ENCODE measurements around the gene RBM33. TPM values are rescaled to one million over a fixed set of nuclear protein-coding genes. Genes with fewer than 3 reads are reported as not detected.
"Not testable (repeated sequence)": the region's sequence is repeated elsewhere in the genome, so short reads cannot be mapped to it uniquely, and the experiment has no call there.

RBM33 gene
- total RNA-seq, 2 donors from 2014 or later, result 56.9 to 60.2 TPM

DNA sequence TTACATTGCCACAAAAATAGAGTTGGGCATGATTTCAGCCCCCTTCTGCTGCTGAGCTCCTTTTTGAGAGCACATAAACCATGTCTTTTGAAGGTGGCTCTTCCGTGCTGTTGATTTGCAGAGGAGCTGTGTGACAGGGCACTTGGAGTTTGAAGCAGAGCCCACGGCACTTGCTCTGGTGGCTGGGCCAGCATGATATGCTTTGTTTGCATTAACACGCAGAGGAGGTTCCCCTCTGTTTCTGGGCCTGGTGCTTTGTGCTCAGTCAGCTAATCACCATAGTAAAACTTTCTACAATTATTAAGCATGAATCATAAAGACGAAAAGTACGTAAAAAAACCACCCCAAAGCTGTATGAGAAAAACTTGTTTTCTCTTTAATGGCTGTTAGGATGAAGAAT, 40.1 kb downstream of the RBM33 start:
- no peak overlapping the region for H3K9ac ChIP-seq (ENCODE audit: low read depth in 2 of 2, low read length in 2 of 2)
- H3K9me3 ChIP-seq, result no peaks in the 10 kb centered on the region
- H3K4me3 ChIP-seq, result no peak overlapping the region
- H3K4me1 ChIP-seq, result no peaks in the 10 kb centered on the region
- no peaks in the 10 kb centered on the region for H3K27me3 ChIP-seq
- TF ChIP-seq, protein P1, sequence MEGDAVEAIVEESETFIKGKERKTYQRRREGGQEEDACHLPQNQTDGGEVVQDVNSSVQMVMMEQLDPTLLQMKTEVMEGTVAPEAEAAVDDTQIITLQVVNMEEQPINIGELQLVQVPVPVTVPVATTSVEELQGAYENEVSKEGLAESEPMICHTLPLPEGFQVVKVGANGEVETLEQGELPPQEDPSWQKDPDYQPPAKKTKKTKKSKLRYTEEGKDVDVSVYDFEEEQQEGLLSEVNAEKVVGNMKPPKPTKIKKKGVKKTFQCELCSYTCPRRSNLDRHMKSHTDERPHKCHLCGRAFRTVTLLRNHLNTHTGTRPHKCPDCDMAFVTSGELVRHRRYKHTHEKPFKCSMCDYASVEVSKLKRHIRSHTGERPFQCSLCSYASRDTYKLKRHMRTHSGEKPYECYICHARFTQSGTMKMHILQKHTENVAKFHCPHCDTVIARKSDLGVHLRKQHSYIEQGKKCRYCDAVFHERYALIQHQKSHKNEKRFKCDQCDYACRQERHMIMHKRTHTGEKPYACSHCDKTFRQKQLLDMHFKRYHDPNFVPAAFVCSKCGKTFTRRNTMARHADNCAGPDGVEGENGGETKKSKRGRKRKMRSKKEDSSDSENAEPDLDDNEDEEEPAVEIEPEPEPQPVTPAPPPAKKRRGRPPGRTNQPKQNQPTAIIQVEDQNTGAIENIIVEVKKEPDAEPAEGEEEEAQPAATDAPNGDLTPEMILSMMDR (IDR thresholded peaks at IDR 0.05), result no peak
- H3K36me3 ChIP-seq, result peaks cover 8% of the 10 kb centered on the region
- no peak for DNase-seq
- intact Hi-C loops (cut with DNase I), result no loop called here
- H3K27ac ChIP-seq, result no peak overlapping the region

DNA sequence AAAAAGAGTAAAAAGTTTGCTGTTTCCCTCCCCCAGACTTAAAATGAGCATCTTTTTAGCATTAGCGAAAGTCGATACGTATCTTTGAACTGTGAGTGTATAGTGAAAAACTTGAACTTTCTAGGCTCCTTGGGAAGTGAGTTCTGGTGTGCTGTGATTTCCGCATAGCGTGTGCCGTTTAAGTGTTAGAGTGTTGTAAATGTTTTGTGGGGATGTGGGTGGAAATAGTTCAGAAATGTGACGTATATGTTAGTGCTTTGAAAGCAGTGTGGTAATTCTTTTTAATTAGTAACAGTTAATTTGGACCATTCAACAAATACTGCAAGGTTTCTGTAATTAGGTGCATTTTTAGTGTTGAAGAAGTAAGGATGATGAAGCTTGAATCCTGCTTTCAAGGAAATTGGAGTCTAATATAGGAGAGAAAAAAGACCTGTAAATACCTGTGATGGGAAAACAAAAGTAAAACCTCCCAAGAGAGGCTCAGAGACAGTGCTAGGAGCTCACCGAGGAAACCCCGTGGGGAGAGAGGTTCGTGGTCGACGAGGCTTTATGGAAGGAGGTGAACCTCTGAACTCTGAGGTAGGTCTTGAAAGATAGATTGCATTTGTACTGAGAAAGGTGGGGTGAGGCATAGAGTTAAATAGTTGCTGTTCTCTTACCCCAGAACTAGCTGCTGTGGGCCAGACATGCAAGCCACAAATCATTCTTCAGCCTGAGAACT, 40.8 kb downstream of the RBM33 start:
- no peaks in the 10 kb centered on the region for H3K27me3 ChIP-seq
- H3K4me1 ChIP-seq, result no peaks in the 10 kb centered on the region
- H3K36me3 ChIP-seq, result peaks cover 8% of the 10 kb centered on the region
- no peaks in the 10 kb centered on the region for H3K9me3 ChIP-seq
- no peak for DNase-seq
- intact Hi-C loops (cut with DNase I), result no loop called here
- H3K9ac ChIP-seq (ENCODE audit: low read depth in 2 of 2, low read length in 2 of 2), result no peak overlapping the region
- no peak overlapping the region for H3K27ac ChIP-seq
- TF ChIP-seq, protein P1 (IDR thresholded peaks at IDR 0.05), result no peak
- H3K4me3 ChIP-seq, result no peak overlapping the region

DNA sequence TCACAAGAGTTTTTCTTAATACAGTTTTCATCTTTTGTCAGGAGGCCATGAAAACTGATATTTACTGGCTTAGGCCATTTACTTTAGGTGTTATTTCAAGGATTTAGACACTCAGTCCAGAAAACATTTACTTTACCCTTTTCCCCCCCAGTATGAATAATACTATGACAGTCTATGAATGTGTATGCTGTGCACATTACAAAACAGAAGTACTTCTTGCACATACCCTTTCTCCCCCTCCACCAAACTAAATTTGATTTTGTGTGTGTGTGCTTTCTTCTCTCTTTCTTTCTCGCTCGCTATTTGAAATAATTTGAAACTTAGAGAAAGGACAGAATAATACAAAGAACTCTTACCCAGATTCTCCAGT, 41.3 kb downstream of the RBM33 start:
- Histone ChIP-seq H3K36me3 (peaks cover 4% of the 10 kb centered on the region), H3K4me3 (no peak overlapping the region), H3K4me1 (no peaks in the 10 kb centered on the region), H3K27me3 (no peaks in the 10 kb centered on the region), H3K27ac (no peak overlapping the region), H3K9me3 (no peaks in the 10 kb centered on the region), H3K9ac (ENCODE audit: low read depth in 2 of 2, low read length in 2 of 2) (no peak overlapping the region)
- TF ChIP-seq, protein P1 (IDR thresholded peaks at IDR 0.05), result no peak
- no peak for DNase-seq
- intact Hi-C loops (cut with DNase I), result no loop called here

DNA sequence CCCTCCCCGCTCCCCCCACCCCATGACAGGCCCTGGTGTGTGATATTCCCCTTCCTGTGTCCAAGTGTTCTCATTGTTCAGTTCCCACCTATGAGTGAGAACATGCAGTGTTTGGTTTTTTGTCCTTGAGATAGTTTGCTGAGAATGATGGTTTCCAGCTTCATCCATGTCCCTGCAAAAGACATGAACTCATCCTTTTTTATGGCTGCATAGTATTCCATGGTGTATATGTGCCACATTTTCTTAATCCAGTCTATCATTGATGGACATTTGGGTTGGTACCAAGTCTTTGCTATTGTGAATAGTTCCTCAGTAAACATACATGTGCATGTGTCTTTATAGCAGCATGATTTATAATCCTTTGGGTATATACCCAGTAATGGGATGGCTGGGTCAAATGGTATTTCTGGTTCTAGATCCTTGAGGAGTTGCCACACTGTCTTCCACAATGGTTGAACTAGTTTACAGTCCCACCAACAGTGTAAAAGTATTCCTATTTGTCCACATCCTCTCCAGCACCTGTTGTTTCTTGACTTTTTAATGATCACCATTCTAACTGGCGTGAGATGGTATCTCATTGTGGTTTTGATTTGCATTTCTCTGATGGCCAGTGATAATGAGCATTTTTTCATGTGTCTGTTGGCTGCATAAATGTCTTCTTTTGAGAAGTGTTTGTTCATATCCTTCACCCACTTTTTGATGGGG, 42.3 kb downstream of the RBM33 start:
- H3K4me1 ChIP-seq; intact Hi-C loops (cut with DNase I); H3K27me3 ChIP-seq; H3K9me3 ChIP-seq; H3K27ac ChIP-seq; H3K4me3 ChIP-seq; H3K36me3 ChIP-seq; DNase-seq; H3K9ac ChIP-seq (ENCODE audit: low read depth in 2 of 2, low read length in 2 of 2): not testable (repeated sequence)

DNA sequence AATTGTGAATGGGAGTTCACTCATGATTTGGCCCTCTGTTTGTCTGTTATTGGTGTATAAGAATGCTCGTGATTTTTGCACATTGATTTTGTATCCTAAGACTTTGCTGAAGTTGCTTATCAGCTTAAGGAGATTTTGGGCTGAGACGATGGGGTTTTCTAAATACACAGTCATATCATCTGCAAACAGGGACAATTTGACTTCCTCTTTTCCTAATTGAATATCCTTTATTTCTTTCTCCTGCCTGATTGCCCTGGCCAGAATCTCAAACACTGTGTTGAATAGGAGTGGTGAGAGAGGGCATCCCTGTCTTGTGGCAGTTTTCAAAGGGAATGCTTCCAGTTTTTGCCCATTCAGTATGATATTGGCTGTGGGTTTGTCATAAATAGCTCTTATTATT, 43.8 kb downstream of the RBM33 start:
- H3K36me3 ChIP-seq; H3K4me3 ChIP-seq; H3K4me1 ChIP-seq; H3K27ac ChIP-seq; H3K27me3 ChIP-seq; H3K9me3 ChIP-seq; H3K9ac ChIP-seq (ENCODE audit: low read depth in 2 of 2, low read length in 2 of 2); intact Hi-C loops (cut with DNase I); DNase-seq: not testable (repeated sequence)

DNA sequence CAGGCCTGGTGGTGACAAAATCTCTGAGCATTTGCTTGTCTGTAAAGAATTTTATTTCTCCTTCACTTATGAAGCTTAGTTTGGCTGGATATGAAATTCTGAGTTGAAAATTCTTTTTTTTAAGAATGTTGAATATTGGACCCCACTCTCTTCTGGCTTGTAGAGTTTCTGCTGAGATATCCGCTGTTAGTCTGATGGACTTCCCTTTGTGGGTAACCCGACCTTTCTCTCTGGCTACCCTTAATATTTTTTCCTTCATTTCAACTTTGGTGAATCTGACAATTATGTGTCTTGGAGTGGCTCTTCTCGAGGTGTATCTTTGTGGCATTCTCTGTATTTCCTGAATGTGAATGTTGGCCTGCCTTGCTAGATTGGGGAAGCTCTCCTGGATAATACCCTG, 46.2 kb downstream of the RBM33 start:
- DNase-seq; H3K4me1 ChIP-seq; H3K36me3 ChIP-seq; H3K27me3 ChIP-seq; H3K9me3 ChIP-seq; H3K4me3 ChIP-seq; H3K27ac ChIP-seq; intact Hi-C loops (cut with DNase I); H3K9ac ChIP-seq (ENCODE audit: low read depth in 2 of 2, low read length in 2 of 2): not testable (repeated sequence)

DNA sequence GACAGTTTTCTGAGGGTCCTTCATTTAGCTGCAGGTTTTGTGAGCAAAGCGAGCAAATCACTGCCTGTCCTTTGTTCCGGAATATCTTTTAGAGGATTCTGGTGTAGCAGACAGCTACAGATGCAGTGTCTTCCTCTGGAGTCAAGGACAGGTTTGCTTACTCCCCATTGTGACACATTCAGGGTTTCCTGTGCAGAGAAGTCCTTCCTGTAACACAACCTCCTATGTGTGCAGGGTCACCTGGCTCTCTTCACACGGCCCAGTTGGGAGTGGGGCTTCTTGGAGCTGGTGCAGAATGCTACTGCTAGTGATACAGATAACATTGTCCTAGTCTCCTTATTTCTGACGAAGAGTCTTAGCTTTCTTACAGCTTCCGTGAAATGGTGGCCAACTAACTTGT, 47.9 kb downstream of the RBM33 start:
- no peak overlapping the region for H3K27ac ChIP-seq
- H3K36me3 ChIP-seq, result no peaks in the 10 kb centered on the region
- TF ChIP-seq, protein P1 (IDR thresholded peaks at IDR 0.05), result no peak
- no peaks in the 10 kb centered on the region for H3K9me3 ChIP-seq
- no peak for DNase-seq
- H3K4me3 ChIP-seq, result no peak overlapping the region
- H3K9ac ChIP-seq (ENCODE audit: low read depth in 2 of 2, low read length in 2 of 2), result no peak overlapping the region
- H3K27me3 ChIP-seq, result no peaks in the 10 kb centered on the region
- peaks cover 6% of the 10 kb centered on the region for H3K4me1 ChIP-seq
- intact Hi-C loops (cut with DNase I), result no loop called here
